Astrocyte (in vitro differentiated cells and primary cell): Measurements from ENCODE around the gene FABP3.

Experiments
- CTCF ChIP-seq: IDR thresholded peaks from 2 replicates; pipeline ENCODE4 v1.5.1; 2011; ENCODE audit warnings: low read depth, mild to moderate bottlenecking, inconsistent platforms, low read length, moderate library complexity; ENCODE audit not compliant: insufficient read depth
- EZH2 ChIP-seq: IDR thresholded peaks from 2 replicates; pipeline ENCODE4 v1.6.1; 2012; ENCODE audit warnings: mild to moderate bottlenecking, low read length, inconsistent platforms; ENCODE audit not compliant: insufficient read depth

DNA sequence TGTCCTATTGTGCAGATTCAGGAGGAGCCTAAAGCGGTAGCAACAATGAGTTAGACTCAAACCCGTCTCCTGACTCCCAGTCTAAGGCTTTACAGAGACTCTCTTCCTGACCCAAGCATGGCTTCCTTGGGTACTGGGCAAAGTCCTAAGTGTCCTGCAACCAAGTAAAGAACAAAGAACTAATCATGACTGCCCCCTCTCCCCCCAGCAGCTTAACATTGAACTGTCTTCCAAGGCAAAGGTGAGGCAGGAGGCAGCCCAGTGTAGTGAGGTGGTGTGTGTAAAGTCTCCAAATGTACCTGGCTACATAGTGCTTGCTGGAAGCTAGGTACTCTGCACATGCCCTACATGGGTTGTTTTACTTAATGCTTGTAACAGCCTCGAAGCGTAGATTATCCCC lies 2.3 kb downstream of the FABP3 start:
- no peak for TF ChIP-seq CTCF
- TF ChIP-seq EZH2, result no peak
